ENCODE data around the gene RAD51B.

Gene RAD51B

DNA sequence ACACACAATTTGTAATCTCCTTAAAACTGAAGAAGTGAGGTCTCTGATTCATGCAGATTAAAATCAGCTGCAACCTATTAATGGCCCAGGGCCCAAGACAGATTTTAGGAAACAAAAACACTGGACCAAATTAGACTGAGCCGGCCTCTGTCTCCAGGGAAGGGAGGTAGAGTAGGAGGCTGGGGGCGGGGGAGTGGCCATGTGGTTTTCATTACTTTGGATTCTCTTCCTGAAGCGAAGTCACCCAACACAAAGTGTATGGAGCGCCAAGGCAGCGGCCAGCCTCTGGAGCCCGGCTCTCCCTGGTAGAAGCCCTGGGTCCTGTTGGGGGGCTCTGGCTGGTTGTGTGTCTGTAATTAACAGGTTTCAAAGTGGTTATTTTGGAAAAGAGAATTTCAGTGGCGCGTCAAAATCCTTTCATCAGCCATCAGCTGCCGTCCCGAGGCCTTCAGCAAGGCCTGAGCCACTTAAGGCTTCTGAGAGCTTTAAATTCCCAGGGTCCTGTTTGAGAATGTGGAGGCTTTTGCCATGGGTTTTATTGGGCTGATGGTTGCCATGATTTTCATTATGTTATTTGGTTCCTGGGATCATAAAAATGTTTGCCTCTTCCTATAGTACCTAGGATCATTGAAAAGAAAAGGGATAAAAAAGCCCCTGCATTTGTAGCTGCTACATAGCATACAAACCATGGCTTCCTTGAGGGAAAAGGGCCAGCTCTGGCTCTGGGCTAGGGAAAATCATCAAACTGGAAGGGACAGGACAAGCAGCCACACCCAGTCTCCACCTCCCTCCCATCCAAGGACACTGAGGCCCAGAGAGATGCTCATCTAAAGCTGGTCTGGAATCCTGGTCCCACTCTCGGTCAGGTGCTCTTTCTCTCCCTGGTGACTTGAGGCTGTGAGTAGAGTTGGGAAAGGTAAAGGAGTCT is 690.9 kb downstream of the RAD51B start:
- TF ChIP-seq, protein P1, sequence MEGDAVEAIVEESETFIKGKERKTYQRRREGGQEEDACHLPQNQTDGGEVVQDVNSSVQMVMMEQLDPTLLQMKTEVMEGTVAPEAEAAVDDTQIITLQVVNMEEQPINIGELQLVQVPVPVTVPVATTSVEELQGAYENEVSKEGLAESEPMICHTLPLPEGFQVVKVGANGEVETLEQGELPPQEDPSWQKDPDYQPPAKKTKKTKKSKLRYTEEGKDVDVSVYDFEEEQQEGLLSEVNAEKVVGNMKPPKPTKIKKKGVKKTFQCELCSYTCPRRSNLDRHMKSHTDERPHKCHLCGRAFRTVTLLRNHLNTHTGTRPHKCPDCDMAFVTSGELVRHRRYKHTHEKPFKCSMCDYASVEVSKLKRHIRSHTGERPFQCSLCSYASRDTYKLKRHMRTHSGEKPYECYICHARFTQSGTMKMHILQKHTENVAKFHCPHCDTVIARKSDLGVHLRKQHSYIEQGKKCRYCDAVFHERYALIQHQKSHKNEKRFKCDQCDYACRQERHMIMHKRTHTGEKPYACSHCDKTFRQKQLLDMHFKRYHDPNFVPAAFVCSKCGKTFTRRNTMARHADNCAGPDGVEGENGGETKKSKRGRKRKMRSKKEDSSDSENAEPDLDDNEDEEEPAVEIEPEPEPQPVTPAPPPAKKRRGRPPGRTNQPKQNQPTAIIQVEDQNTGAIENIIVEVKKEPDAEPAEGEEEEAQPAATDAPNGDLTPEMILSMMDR (conservative IDR thresholded peaks at IDR 0.05; ENCODE audit: control insufficient read depth, insufficient read depth, low read depth, low read length): no peak
- DNase-seq (ENCODE audit: low read depth): peak; percentile 97

DNA sequence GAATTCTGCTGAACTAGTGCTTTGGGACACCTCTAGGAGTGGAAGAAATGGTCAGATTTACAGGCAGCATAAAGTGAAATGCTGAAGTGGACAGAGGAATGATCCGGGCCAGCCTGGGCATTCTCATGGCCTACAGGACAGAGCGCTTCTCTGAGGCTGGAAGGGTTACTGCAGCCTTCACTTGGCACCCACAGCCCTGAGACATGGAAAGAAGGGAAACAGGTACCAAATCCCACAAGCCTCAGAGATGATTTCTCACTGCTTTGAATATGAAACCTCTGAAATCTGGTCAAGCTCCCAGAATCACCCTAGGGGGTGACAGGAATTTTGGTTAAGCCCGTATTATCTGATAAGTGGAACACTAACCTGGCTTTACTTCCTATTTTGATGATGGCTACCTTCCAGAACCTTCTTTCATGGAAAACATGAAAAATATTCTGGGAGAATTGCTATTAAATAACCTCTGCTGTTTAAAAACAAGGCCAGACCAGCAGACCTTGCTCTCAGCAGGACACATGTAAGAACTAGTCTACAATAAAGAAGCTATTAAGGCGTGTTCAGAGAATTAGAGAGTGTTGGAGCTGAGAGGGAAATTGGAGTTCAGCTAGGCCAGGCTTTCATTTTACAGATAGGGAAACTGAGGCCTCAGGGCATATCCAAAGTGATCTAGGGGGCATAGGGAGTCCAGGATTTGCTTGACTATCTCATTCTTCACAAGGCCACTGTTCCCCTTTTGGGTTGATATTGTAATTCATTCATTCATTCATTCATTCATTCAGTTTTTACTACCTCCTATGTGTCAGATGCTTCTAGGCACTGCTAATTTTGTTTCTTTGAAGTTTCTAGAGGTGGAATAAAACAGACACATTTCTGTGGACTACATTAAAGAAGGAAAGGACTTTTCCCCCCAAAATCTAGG is 691.8 kb downstream of the RAD51B start:
- no peak overlapping the region for H3K4me3 ChIP-seq (ENCODE audit: control insufficient read depth, low read depth, low read length)
- TF ChIP-seq, protein P1 (conservative IDR thresholded peaks at IDR 0.05; ENCODE audit: control insufficient read depth, insufficient read depth, low read depth, low read length): no peak
- DNase-seq (ENCODE audit: low read depth): no peak

More for the DNA sequence above, 690.9 kb downstream of the RAD51B start:
- H3K4me3 ChIP-seq (ENCODE audit: control insufficient read depth, low read depth, low read length): no peak overlapping the region

DNA sequence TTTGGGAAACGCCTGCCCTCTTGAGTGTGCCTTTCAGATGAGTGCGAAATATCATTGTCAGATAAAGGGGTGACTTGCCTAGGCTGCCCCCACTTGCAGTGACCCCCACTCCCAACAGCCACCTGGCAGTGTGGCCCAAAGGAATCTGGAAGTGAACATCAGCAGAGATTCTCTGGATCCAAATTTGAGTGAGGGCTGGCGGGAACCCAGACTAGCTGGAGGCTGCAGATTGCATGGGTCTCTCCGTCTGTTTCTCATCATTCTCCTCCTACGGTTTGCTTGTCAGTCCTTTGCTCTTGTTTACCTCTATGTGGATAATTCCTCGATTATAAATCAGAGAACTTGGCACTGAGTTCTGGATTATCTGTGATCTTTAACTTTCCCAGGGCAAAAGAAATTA is 692.5 kb downstream of the RAD51B start:
- H3K4me3 ChIP-seq (ENCODE audit: control insufficient read depth, low read depth, low read length): no peak overlapping the region
- TF ChIP-seq, protein P1 (conservative IDR thresholded peaks at IDR 0.05; ENCODE audit: control insufficient read depth, insufficient read depth, low read depth, low read length): no peak
- DNase-seq (ENCODE audit: low read depth): peak; percentile 88

DNA sequence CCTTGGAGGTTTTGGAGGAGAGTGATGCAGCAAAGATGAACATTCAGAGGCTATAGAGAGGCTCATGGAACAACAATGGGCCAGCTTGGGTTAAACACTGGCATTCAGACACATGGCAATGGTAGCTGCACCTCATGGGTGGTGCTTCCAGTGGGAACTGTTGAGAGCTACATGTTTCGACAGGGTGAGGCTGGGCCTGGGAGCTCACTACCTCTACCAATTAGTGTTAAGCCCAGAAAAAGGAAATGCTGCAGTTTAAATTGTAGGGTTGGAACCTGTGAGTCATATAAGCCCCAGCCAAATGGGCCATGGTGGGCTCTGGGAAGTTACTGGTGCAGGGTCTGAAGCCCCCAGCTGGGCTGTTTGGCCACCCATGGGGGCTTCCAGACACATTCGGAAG is 693.6 kb downstream of the RAD51B start:
- TF ChIP-seq, protein P1 (conservative IDR thresholded peaks at IDR 0.05; ENCODE audit: control insufficient read depth, insufficient read depth, low read depth, low read length): no peak
- no peak overlapping the region for H3K4me3 ChIP-seq (ENCODE audit: control insufficient read depth, low read depth, low read length)

DNA sequence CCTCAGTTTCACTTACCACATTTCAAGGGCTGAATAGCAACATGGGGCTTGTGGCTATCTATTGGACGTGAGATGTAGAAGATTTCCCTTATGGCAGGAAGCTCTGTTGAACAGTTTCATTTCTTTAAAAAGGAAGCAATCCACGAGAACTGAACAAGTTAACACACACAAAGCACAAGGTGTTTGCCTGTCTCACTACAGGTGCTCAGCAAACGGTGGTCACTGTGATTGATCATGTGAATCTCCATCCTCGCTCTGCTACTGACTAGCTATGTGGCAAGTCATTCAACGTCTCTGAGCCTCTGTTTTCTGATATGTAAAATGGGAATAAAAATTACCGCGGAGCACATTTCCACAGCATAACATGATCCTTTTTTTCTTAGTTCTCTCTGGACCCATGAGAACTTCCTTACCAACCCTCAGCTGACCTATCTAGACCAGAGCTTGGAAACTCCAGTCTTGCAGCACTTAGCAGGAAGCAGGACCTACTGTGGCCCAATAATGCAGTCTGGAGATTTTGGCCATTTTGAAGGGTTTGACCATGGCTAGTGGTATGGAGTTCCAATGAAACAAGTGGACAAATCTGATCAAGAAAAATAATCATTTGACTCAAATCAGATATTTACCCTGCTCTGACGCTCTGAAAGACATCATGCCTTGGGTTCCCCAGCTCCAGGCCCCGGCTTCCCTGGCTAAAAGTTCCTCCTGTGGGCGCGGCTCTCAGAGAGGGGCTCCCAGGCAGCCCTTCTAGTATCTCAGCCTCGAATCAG is 694.4 kb downstream of the RAD51B start:
- DNase-seq (ENCODE audit: low read depth): no peak
- H3K4me3 ChIP-seq (ENCODE audit: control insufficient read depth, low read depth, low read length): no peak overlapping the region
- TF ChIP-seq, protein P1 (conservative IDR thresholded peaks at IDR 0.05; ENCODE audit: control insufficient read depth, insufficient read depth, low read depth, low read length): no peak

More for the DNA sequence above, 693.6 kb downstream of the RAD51B start:
- DNase-seq (ENCODE audit: low read depth): no peak

Data from fibroblast of mammary gland (primary cell).